GM19468 (cell line): ENCODE results near the gene IL17RD.
"Not testable (repeated sequence)": the region's sequence is repeated elsewhere in the genome, so short reads cannot be mapped to it uniquely, and the experiment has no call there.

ENCODE experiments used
- ATAC-seq: cut with Tn5 transposase; IDR thresholded peaks from one replicate; pipeline ENCODE4 v1.9.1; 2021; ENCODE audit warnings: mild to moderate bottlenecking, moderate library complexity, moderate number of reproducible peaks; ENCODE audit not compliant: unreplicated experiment; ENCODE audit errors: extremely low read depth

Gene IL17RD

GRCh38 chr3:57097536-57097935 lies 67.6 kb downstream of the IL17RD start:
- ATAC-seq, result no peak

DNA sequence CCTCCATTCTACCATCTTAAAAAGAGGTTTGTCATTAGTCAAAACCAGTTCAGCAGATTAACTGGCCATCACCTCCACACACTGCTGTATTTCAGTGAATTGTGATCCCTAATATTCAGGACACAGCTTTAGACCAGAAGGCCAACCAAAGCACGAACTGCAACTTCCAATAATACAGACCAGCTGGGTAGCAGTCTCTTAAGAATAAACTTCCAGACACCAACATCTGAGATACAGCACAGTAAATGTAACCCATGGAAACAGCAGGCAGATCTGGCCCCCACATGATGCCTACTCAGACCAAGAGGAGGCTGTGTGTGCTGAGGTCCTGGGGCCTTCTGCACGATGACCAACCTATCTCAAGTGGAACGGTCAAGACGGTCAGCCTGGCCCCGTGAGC lies 69.8 kb downstream of the IL17RD start:
- no peak for ATAC-seq

- no peak for ATAC-seq
These were observed 70.6 kb downstream of the IL17RD start for GRCh38 chr3:57094575-57094974.

DNA sequence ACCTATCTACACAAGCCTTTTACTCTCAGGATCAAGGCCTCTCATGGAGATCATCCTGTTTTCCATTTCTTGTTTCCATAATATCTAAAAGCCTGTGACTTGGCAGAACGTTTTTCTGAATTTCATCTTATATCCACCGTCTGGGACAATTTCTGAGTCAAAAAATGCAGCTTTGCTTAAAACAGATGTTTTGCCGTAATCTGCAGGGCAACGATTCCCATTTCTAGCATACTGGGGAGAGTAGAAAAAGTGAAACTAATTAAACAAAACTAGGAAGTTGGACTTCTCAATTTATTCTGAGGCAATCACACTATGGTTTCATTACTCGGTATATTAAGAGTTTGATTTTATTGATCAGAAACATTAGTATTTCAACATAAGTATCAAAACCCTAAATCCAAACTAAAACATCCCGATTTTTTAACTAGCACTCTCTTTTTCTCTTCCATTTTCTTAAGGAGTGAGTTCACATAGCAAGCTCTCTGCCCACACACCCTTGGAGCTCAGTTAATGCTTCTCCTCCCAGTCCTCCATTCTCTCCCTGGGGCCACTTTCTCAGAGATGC lies 71.1 kb downstream of the IL17RD start:
- no peak for ATAC-seq

DNA sequence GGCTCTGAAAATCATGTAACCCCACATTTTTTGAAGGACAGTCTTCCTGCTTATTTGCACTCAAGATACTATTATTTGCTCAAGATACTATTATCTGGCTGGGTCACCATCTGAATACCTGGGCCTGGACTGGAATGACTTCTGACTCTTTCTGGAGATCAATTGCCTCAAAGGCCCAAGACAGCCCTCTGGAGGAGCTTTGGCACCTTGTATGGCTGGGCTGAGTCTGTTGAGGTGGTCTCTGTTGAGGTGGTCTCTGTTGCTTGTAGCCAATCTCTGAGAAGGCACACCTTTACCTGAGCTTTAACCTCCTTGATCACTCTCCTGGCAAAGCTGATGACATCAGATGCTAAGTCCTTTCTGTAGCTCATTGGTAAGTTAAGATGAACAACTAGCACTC lies 71.7 kb downstream of the IL17RD start:
- no peak for ATAC-seq

GRCh38 chr3:57091521-57092273 lies 73.5 kb downstream of the IL17RD start:
- no peak for ATAC-seq

GRCh38 chr3:57089043-57089442 lies 76.1 kb downstream of the IL17RD start:
- no peak for ATAC-seq

- ATAC-seq, result no peak
These were observed 76.7 kb downstream of the IL17RD start for GRCh38 chr3:57088503-57088902.

DNA sequence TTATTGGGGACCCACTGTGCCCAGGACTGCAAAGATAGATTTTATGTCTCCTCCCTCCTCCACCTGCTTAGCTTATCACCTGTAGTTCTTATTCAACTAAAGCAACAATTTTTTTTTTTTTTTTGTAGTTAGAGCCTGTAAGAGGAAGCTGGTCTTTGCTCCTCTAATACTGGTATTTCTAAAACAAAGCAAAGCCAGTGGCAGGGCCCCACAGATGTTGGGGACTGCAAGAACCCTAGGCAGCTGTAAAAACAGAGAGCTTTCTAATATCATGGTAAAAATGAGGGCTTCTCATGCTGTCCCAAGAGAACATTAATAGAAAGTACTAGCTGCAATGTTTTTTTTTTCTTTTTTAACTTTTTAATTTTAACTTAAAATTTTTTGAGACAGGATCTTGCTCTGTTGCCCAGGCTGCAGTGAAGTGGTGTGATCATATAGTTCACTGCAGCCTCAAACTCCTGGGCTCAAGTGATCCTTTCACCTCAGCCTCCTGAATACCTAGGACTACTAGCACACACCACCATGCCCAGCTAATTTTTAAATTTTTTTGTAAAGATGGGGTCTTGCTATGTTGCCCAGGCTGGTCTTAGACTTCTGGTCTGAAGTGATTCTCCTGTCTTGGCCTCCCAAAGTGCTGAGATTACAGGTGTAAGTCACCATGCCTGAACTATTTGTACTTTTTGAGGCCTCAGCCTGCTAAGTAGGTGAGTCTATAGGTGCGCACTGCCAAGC lies 77.6 kb downstream of the IL17RD start:
- no peak for ATAC-seq

DNA sequence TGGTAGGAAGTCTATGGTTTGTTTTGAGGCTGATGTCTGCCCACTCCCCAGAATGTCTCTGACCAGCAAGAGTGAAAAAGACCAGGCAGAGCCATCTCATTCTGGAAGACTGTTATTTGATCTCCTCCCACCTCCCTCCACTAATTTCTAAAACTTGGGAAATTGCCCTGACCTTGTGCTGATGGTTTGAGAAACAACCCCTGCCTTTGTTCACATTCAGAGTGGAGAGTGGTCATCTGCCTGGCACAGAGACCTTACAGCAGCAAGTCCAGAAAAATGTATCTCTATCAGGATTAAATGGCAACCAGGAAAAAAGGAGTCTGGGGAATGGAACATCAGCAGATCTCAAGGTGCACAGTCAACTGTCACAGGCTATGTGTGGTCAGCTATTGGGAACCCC lies 79.0 kb downstream of the IL17RD start:
- ATAC-seq, result no peak

- ATAC-seq, result no peak
These were observed 79.9 kb downstream of the IL17RD start for GRCh38 chr3:57085211-57085610.

DNA sequence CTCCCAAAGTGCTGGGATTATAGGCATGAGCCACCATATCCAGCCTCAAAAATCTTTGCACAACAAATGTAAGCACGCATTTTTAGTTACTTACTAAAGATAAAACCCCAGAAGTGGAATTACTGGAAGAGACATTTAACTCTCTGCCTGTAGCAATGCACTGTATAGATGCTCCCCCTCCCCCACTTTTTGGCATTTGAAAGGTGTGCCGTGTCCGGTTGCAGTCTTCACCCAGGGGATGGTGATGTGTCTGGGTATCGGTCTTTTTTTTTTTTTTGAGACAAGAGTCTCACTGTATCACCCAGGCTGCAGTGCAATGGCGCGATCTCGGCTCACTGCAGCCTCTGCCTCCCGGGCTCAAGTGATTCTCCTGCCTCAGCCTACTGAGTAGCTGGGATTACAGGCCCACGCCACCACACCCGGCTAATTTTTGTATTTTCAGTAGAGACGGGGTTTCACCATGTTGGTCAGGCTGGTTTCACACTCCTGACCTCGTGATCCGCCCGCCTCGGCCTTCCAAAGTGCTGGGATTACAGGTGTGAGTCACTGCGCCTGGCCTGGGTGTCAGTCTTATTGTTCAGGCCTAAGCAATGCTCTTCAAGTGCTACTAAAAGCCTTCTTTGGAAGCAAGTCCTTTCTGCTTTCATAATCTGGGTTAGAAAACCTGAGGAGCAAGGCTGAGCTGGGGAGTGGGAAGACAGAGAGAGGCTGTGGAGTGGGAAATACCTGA lies 81.7 kb downstream of the IL17RD start:
- ATAC-seq, result not testable (repeated sequence)

GRCh38 chr3:57082481-57082880 lies 82.7 kb downstream of the IL17RD start:
- no peak for ATAC-seq

DNA sequence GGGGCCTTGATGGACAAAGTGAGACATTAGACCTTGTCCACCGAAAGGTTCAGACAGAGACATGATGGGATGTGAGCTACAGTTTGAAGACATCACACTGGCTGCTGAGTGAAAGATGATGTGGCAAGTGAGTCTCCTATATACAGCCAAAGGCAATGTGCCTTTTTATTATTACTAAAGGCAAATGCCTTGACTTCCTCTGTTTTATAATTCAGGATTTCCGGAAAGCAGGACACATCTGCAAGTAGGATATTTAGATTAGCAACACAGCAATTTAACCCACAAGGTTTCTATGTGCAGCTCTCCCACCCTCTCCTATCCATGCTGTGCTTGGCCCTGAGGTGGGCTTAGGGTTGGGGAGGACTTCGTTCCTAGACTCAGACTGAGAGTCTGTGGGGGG lies 84.0 kb downstream of the IL17RD start:
- no peak for ATAC-seq

- no peak for ATAC-seq
These were observed 85.0 kb downstream of the IL17RD start for GRCh38 chr3:57080171-57080570.

DNA sequence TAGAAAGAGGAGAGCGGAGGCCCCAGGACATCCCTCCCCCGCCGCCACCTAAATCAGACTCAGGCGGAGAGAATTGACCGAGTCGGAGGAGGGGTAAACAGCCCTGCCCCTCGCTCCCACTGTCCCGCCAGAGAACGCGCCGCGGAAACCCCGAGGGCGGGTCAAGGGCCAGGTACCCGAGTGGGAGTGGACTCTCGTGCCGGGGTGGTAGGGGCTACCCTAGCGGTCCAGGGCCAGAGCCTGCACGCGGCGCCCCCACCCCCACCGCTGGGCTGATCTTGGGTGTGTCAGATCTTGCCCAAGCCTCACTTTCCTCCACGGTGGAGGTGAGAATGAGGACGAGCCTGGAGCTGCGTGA lies 85.7 kb downstream of the IL17RD start:
- no peak for ATAC-seq

DNA sequence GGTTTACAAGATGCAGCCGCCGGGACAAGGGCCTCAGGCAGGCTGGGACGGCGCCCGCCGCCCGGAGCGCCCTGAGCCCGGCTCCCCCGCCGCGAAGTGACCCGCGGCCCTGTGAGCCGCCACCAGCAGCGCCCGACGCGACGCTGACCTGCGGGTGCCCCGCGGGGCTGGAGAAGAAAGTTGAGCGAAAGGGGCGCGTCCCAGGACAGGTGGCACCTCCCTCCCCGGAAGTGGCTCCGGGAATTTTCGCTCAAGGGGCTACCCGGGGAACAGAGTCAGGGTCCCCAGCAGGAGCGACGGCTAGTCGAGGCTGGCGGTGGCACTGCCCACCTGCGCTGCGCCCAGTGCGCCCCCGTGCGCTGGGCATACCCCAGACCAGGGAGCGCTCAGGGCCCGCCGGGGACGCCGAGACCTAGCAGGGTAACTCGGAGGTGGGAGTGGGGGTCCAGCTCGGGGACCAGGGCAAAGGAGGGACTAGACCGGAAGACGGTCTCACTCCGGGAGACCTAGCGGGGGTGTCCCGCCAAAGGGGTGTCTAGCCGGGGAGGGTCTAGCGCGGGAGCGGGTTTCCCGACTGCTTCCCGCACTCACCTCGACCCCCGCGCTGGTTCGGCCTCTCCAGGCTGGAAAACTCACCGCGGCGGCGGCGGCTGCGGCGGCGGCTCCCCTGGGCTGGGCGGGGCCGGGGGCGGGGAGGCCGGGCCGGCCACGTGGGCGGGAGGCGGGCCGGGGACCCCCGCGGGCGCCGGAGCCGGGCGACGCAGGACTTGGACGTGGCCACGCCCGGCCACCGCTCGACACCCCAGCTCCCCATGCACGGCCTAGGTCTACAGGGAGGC lies 86.3 kb downstream of the IL17RD start:
- ATAC-seq, result no peak

GRCh38 chr3:57078344-57078634 lies 86.9 kb downstream of the IL17RD start:
- ATAC-seq, result no peak

- ATAC-seq, result no peak
These were observed 87.4 kb downstream of the IL17RD start for GRCh38 chr3:57077630-57078343.
